ENCODE results near the gene CHRNA4. TPM values are rescaled to one million over a fixed set of nuclear protein-coding genes. Genes with fewer than 3 reads are reported as not detected.
A peak's percentile ranks its signal among the peaks of the same experiment; 100 is the strongest.

Gene CHRNA4
- total RNA-seq, 2 experiments from 2014 or later, result not detected

DNA sequence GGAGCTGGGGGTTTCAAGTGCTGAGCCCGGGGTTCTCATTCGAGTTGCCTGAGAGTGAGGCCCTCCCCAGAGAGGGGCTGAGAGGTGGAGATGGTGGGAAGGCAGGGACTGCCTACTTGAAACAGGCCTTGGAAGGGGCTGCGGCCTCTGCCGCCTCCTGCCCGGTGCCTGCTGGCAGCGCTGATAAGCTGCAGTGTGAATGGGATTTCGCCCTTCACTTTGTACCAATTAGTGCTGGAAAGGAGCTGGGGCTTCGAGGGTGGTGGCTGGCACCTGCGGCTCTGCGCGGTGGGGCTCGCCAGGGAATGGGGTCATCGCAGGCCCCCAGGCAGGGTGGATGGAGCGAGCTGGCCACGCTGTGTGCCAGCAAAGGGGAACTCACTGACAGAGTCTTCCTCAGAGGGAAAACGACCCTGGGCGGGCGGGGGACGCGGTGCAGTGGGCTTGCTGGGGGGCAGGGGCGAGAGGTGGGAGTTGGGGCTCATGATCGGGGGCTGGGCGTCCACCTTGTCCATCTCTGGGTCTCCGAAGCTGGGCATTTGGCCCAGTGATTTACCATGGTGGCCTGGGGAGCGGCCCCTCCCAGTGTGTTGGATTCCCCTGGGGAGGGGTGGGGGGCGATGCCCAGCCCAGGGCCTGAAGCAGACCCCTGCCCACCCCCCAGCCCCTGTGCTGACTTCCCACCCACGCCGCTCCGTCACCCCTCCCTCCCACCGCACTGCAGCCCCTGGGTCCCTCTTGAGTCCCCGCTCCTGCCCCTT lies 45.2 kb downstream of the CHRNA4 start:
- ATAC-seq, result no peak
- DNase-seq, result peak; percentile 2
- POLR2A ChIA-PET, result no interaction called here
- H3K36me3 Mint-ChIP-seq (ENCODE audit: low read depth), result no peaks in the 10 kb centered on the region
- no peak overlapping the region for H3K27ac Mint-ChIP-seq
- no peaks in the 10 kb centered on the region for H3K4me1 Mint-ChIP-seq
- intact Hi-C loops (cut with DNase I, micrococcal nuclease), result no loop called here
- H3K4me3 Mint-ChIP-seq, result no peak overlapping the region
- no peaks in the 10 kb centered on the region for H3K9me3 Mint-ChIP-seq (ENCODE audit: low read depth)
- H3K27me3 Mint-ChIP-seq, result no peaks in the 10 kb centered on the region
- CTCF ChIA-PET, result interaction anchor here (0.6 kb wide), 1 partner anchor 18 kb away, joined by 3 read pairs; no protein-coding TSS in a partner anchor

DNA sequence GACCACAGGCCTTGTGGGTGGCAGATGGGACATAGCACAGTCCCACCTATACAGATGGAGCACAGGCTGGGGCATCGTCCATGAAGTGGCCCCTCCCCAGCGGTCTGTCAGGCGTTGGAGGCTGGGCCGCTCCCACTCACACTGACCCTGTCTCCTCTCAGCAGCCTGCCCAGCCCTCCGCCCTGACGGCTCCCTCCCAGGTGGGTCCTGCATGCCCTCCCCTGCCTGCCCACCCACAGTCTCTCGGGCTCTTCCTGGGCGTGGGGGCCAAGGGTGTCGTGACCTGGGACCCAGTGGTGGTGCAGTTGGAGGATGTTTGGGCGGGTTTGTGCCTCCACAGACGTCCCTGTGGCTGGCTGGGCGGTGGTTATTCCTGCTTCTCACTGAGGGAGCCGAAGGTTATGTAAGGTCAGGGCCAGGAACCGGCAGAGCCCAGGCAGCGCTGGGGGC lies 45.9 kb downstream of the CHRNA4 start:
- Mint-ChIP-seq H3K27me3 (no peaks in the 10 kb centered on the region), H3K9me3 (ENCODE audit: low read depth) (no peaks in the 10 kb centered on the region), H3K27ac (no peak overlapping the region), H3K4me3 (no peak overlapping the region), H3K4me1 (no peaks in the 10 kb centered on the region), H3K36me3 (ENCODE audit: low read depth) (no peaks in the 10 kb centered on the region)
- ChIA-PET POLR2A (no interaction called here), CTCF (no interaction called here)
- intact Hi-C loops (cut with DNase I, micrococcal nuclease), result no loop called here
- ATAC-seq (no peak), DNase-seq (no peak)

DNA sequence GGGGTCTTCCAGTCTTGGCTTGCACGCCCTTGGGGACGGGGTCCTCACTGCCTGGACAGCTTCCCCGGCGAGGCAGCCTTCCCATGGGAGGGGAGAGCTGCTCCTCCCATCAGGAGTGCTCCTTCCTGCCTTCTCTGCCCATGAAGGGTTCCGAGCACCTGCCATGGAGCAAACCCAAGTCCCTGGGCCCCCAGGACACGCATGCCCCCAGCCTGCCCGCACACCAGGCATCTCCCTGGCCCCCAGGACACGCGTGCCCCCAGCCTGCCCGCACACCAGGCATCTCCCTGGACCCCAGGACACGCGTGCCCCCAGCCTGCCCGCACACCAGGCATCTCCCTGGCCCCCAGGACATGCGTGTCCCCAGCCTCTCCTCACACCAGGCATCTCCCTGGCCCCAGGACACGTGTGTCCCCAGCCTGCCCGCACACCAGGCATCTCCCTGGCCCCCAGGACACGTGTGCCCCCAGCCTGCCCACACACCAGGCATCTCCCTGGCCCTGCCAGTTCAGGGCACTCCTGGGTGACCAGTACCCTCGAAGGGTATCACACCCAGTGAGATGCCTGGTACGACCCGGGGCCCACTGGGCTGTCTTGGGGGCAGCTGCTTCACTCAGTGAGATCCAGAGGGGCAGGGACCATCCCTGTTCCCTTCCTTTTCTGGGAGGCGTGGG lies 46.4 kb downstream of the CHRNA4 start:
- no peaks in the 10 kb centered on the region for H3K4me1 Mint-ChIP-seq
- H3K4me3 Mint-ChIP-seq, result no peak overlapping the region
- H3K9me3 Mint-ChIP-seq (ENCODE audit: low read depth), result no peaks in the 10 kb centered on the region
- intact Hi-C loops (cut with DNase I, micrococcal nuclease), result no loop called here
- no peaks in the 10 kb centered on the region for H3K36me3 Mint-ChIP-seq (ENCODE audit: low read depth)
- ATAC-seq (no peak), DNase-seq (no peak)
- H3K27ac Mint-ChIP-seq, result no peak overlapping the region
- ChIA-PET CTCF (interaction anchor here (0.6 kb wide), 1 partner anchor 126 kb away, joined by 3 read pairs; no protein-coding TSS in a partner anchor), POLR2A (no interaction called here)
- H3K27me3 Mint-ChIP-seq, result no peaks in the 10 kb centered on the region

DNA sequence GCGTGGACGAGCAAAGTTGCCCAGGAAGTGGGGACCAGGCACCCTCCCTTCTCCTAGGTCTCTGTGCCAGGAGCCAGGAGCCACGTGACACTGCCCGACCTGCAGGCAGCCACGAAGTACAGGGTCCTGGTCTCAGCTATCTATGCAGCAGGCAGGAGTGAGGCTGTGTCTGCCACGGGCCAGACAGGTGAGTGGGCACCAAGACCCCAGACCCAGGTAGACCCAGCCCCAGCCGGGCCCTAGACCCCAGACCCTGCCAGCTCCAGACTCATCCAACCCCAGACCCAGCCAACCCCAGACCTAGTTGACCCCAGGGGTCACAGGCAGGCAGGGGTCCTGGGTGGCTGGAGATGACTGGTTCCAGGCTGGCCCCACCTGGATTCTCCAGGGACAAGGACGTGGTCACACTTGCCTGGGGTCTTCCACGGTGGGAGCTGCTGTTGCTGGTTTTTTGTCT lies 47.1 kb downstream of the CHRNA4 start:
- CTCF ChIA-PET, result interaction anchor here (0.6 kb wide), 1 partner anchor 126 kb away, joined by 3 read pairs; no protein-coding TSS in a partner anchor
- intact Hi-C loops (cut with DNase I, micrococcal nuclease), result no loop called here
- Mint-ChIP-seq H3K4me3 (no peak overlapping the region), H3K9me3 (ENCODE audit: low read depth) (no peaks in the 10 kb centered on the region), H3K27me3 (no peaks in the 10 kb centered on the region), H3K36me3 (ENCODE audit: low read depth) (no peaks in the 10 kb centered on the region), H3K4me1 (no peaks in the 10 kb centered on the region), H3K27ac (no peak overlapping the region)
- POLR2A ChIA-PET, result no interaction called here
- ATAC-seq, result no peak
- no peak for DNase-seq

DNA sequence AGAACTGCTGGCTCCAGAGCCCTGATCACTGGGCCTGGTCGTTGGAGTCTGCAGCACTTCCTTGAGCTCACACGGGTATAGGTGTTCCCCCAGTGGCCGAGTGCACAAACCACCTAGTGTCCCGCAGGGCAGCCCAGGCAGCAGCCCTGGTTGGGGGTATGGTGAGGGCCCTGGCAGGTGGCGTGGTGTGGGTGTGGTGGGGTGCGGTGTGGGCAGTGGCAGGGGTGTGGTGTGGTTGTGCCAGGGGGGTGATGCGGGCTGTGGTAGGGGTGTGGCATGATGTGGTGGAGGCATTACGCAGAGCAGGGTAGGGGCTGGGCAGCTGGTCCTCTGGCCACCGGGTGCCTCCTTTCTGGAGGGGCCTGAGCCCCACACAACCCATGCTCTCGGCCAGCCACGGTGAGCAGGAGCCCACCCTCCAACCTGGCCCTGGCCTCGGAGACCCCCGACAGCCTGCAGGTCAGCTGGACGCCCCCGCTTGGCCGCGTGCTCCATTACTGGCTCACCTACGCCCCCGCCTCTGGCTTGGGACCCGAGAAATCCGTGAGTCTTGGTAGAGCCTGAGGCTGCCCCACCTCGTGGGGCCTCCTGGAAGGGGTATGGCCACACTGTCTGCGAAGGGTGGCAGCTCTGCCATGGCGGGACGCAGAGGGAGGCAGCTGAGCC lies 47.7 kb downstream of the CHRNA4 start:
- intact Hi-C loops (cut with DNase I, micrococcal nuclease), result no loop called here

DNA sequence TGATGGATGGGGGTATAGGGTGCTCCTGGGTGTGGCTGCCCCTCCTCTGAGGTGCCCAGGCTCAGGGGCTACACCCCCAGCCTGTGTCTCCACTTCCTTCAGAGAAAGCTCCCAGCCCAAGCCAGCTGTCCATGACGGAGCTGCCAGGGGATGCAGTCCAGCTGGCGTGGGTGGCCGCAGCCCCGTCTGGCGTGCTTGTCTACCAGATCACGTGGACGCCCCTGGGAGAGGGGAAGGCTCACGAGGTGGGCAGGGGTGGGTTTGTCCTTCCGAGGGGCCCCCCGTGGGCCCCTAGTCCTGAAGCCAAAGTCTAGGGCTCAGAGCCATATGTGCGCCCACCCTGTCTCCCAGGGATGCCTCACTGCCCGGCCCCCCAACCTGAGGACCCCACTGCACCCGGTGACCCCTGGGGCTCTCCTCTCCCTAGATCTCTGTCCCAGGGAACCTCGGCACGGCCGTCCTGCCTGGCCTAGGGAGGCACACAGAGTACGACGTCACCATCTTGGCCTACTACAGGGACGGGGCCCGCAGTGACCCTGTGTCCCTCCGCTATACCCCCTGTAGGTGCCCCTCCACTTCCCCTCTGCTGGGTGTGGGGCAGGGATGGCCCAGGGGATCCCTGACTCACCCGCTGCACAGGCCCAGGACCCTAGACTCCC lies 48.3 kb downstream of the CHRNA4 start:
- DNase-seq, result no peak
- H3K4me1 Mint-ChIP-seq, result no peaks in the 10 kb centered on the region
- intact Hi-C loops (cut with DNase I, micrococcal nuclease), result no loop called here
- ChIA-PET POLR2A (no interaction called here), CTCF (no interaction called here)
- no peaks in the 10 kb centered on the region for H3K36me3 Mint-ChIP-seq (ENCODE audit: low read depth)
- H3K9me3 Mint-ChIP-seq (ENCODE audit: low read depth), result no peaks in the 10 kb centered on the region
- ATAC-seq, result no peak
- no peaks in the 10 kb centered on the region for H3K27me3 Mint-ChIP-seq
- no peak overlapping the region for H3K27ac Mint-ChIP-seq
- no peak overlapping the region for H3K4me3 Mint-ChIP-seq

More for the DNA sequence above, 47.7 kb downstream of the CHRNA4 start:
- CTCF ChIA-PET, result no interaction called here
- POLR2A ChIA-PET, result no interaction called here
- ATAC-seq (no peak), DNase-seq (no peak)
- H3K4me3 Mint-ChIP-seq, result no peak overlapping the region
- H3K36me3 Mint-ChIP-seq (ENCODE audit: low read depth), result no peaks in the 10 kb centered on the region
- no peaks in the 10 kb centered on the region for H3K4me1 Mint-ChIP-seq
- no peak overlapping the region for H3K27ac Mint-ChIP-seq
- H3K9me3 Mint-ChIP-seq (ENCODE audit: low read depth), result no peaks in the 10 kb centered on the region
- H3K27me3 Mint-ChIP-seq, result no peaks in the 10 kb centered on the region

DNA sequence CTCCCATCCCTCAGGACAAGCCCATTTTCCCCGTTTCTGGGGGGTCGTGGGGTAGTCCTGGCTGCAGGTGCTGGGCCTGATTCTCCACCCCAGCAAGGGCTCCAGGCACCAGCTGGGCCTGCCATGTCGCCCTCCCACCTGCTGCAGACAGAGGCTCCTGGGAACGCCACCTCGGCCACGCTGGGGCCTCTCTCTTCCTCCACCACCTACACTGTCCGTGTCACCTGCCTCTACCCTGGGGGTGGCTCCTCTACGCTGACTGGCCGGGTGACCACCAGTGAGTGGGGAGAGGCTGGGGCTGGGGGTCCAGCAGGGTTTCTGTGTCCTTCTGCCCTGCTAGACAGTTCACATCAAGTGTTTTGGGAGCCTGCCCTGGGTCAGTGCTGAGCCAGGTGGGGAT lies 48.9 kb downstream of the CHRNA4 start:
- intact Hi-C loops (cut with DNase I, micrococcal nuclease), result no loop called here
- Mint-ChIP-seq H3K36me3 (ENCODE audit: low read depth) (no peaks in the 10 kb centered on the region), H3K4me1 (no peaks in the 10 kb centered on the region), H3K27ac (no peak overlapping the region), H3K27me3 (no peaks in the 10 kb centered on the region), H3K4me3 (no peak overlapping the region), H3K9me3 (ENCODE audit: low read depth) (no peaks in the 10 kb centered on the region)
- CTCF ChIA-PET, result no interaction called here
- ATAC-seq (no peak), DNase-seq (no peak)
- POLR2A ChIA-PET, result no interaction called here

DNA sequence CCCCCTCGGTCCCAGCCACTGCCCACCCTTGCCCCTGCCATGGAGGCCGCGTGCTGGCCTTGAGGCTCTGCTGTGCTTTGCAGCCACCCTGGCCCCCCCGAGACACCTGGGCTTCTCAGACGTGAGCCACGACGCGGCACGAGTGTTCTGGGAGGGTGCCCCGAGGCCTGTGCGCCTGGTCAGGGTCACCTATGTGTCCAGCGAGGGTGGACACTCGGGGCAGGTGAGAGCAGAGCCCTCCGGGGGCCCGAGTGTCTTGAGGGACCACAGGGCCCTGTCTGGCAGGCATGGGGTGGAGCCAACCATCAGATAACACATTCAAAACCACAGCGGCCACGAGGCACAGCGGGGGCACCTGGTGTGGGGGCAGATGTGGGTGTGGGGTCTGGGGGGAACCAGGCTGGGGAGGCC lies 49.3 kb downstream of the CHRNA4 start:
- H3K4me1 Mint-ChIP-seq, result no peaks in the 10 kb centered on the region
- POLR2A ChIA-PET, result no interaction called here
- no peaks in the 10 kb centered on the region for H3K27me3 Mint-ChIP-seq
- ATAC-seq, result no peak
- no peak overlapping the region for H3K4me3 Mint-ChIP-seq
- no peak for DNase-seq
- CTCF ChIA-PET, result no interaction called here
- no peak overlapping the region for H3K27ac Mint-ChIP-seq
- no peaks in the 10 kb centered on the region for H3K36me3 Mint-ChIP-seq (ENCODE audit: low read depth)
- H3K9me3 Mint-ChIP-seq (ENCODE audit: low read depth), result no peaks in the 10 kb centered on the region
- intact Hi-C loops (cut with DNase I, micrococcal nuclease), result no loop called here

DNA sequence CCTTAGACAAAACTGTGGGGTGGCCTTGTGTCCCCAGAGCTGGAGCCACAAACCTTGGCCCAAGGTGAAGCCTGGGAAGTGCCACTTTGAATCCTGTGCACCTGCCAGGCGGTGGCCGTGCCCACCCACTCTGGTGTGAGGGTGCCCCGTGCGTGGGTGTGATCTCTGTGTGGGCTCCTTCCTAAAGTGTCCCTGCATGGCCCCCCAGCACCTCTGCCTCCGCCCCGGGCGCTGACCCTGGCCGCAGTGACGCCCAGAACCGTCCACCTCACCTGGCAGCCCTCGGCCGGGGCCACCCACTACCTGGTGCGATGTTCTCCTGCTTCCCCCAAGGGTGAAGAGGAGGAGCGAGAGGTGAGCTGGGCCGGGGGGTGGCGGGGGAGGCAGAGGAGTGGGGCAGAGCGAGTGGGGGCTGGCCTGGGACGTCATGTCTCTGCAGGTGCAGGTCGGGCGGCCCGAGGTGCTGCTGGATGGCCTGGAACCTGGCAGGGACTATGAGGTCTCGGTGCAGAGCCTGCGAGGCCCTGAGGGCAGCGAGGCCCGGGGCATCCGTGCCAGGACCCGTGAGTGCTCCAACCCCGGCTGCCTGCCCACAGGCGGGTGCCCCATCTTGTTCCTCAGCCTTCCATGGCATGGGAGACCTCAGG lies 49.8 kb downstream of the CHRNA4 start:
- CTCF ChIA-PET, result interaction anchor here (2.2 kb wide), 1 partner anchor 71 kb away, joined by 8 read pairs; no protein-coding TSS in a partner anchor
- DNase-seq, result no peak

DNA sequence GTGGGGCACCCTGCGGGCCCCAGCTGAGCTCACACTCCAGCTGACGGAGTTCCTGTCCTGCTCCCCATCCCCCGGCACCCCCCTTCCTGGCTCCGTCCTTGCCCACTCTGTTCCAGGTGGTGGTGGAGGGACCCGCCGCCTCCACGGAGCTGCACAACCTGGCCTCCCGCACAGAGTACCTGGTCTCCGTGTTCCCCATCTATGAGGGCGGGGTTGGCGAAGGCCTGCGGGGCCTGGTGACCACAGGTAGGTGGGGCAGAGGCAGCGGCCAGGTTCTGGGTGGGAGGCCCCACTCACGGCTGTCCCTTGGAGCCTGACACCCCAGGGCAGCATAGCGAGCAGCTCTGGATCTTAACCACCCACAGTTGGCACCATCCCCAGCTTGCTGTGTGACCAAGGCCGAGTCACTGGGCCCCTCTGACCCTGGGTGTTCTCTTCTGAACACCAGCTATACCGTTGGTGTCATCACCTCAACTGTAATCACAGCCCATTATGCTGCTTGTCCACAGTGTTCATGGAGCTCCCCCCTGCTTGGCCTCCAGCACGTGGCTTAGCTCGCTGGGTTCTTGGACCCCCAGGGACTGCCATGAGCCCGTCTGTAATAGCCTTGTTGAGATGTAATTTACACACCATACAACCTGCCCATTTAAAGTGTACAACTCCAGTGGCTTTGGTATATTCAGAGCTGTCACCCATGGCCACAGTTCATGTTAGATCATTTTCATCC lies 50.7 kb downstream of the CHRNA4 start:
- Mint-ChIP-seq H3K4me1 (no peaks in the 10 kb centered on the region), H3K4me3 (no peak overlapping the region), H3K27me3 (no peaks in the 10 kb centered on the region), H3K9me3 (ENCODE audit: low read depth) (no peaks in the 10 kb centered on the region), H3K27ac (no peak overlapping the region), H3K36me3 (ENCODE audit: low read depth) (no peaks in the 10 kb centered on the region)
- no peak for DNase-seq
- no peak for ATAC-seq
- POLR2A ChIA-PET, result no interaction called here
- intact Hi-C loops (cut with DNase I, micrococcal nuclease), result no loop called here
- CTCF ChIA-PET, result interaction anchor here (0.6 to 2.2 kb wide), 6 partner anchors 48 to 126 kb away, joined by 3 to 8 read pairs (median 4); no protein-coding TSS in a partner anchor

More for the DNA sequence above, 49.8 kb downstream of the CHRNA4 start:
- no peak for ATAC-seq
- Mint-ChIP-seq H3K9me3 (ENCODE audit: low read depth) (no peaks in the 10 kb centered on the region), H3K4me3 (no peak overlapping the region), H3K4me1 (no peaks in the 10 kb centered on the region), H3K36me3 (ENCODE audit: low read depth) (no peaks in the 10 kb centered on the region), H3K27ac (no peak overlapping the region), H3K27me3 (no peaks in the 10 kb centered on the region)
- intact Hi-C loops (cut with DNase I, micrococcal nuclease), result no loop called here
- POLR2A ChIA-PET, result no interaction called here
